ENCODE results near the gene TNFAIP8L2. TPM values are rescaled to one million over a fixed set of nuclear protein-coding genes. Genes with fewer than 3 reads are reported as not detected.

Gene TNFAIP8L2
- total RNA-seq, 4 donors from 2014 or later, result 1.1 to 3.1 (median 1.4) TPM; not detected in 1

GRCh38 chr1:151132335-151133017 is 24.0 kb upstream of the TNFAIP8L2 start:
- TF ChIP-seq POLR2A (IDR thresholded peaks at IDR 0.05) (no peak), CTCF (IDR thresholded peaks at IDR 0.05 in 4 of 5, conservative IDR thresholded peaks at IDR 0.05 in 1 of 5) (no peak)
- DNase-seq (peak in 1 of 2 donors; percentile 13), ATAC-seq (no peak)
- H3K27ac ChIP-seq, result peak overlapping the region; percentile 53 to 98 (median 68)
- H3K9me3 ChIP-seq, result no peaks in the 10 kb centered on the region
- intact Hi-C loops (cut with DNase I; ENCODE audit: low total_unique reads) (no loop called here), in situ Hi-C loops (cut with MboI; ENCODE audit: low sequenced_read_pairs in 4 of 4) (no loop called here)
- H3K4me3 ChIP-seq, result peak overlapping the region in 3 of 4 donors; percentile 16 to 47 (median 36)
- peaks cover 0 to 8% of the 10 kb centered on the region in 2 donors for H3K4me1 ChIP-seq
- H3K36me3 ChIP-seq, result peaks cover 0 to 54% of the 10 kb centered on the region in 2 donors
- no peaks in the 10 kb centered on the region for H3K27me3 ChIP-seq

GRCh38 chr1:151133018-151133806 is 23.2 kb upstream of the TNFAIP8L2 start:
- peaks cover 6 to 8% of the 10 kb centered on the region in 2 donors for H3K4me1 ChIP-seq
- intact Hi-C loops (cut with DNase I; ENCODE audit: low total_unique reads) (no loop called here), in situ Hi-C loops (cut with MboI; ENCODE audit: low sequenced_read_pairs in 4 of 4) (no loop called here)
- ATAC-seq (no peak), DNase-seq (peak in 1 of 2 donors; percentile 19)
- no peak overlapping the region for H3K4me3 ChIP-seq
- H3K27me3 ChIP-seq, result no peaks in the 10 kb centered on the region
- TF ChIP-seq POLR2A (IDR thresholded peaks at IDR 0.05) (no peak), CTCF (IDR thresholded peaks at IDR 0.05 in 4 of 5, conservative IDR thresholded peaks at IDR 0.05 in 1 of 5) (no peak)
- H3K27ac ChIP-seq, result peak overlapping the region in 2 of 4 donors; percentile 54 to 98
- no peaks in the 10 kb centered on the region for H3K9me3 ChIP-seq
- peaks cover 0 to 61% of the 10 kb centered on the region in 2 donors for H3K36me3 ChIP-seq

GRCh38 chr1:151134396-151134795 is 22.1 kb upstream of the TNFAIP8L2 start:
- intact Hi-C loops (cut with DNase I; ENCODE audit: low total_unique reads), result no loop called here
- in situ Hi-C loops (cut with MboI; ENCODE audit: low sequenced_read_pairs in 4 of 4), result no loop called here
- TF ChIP-seq POLR2A (IDR thresholded peaks at IDR 0.05), result no peak
- no peak for TF ChIP-seq CTCF (IDR thresholded peaks at IDR 0.05 in 4 of 5, conservative IDR thresholded peaks at IDR 0.05 in 1 of 5)

GRCh38 chr1:151134991-151135390 is 21.5 kb upstream of the TNFAIP8L2 start:
- Histone ChIP-seq H3K27ac (peak overlapping the region; percentile 33 to 98 (median 60)), H3K36me3 (peaks cover 0 to 79% of the 10 kb centered on the region in 2 donors), H3K9me3 (no peaks in the 10 kb centered on the region), H3K4me1 (peaks cover 6 to 8% of the 10 kb centered on the region in 2 donors), H3K27me3 (no peaks in the 10 kb centered on the region), H3K4me3 (no peak overlapping the region)
- in situ Hi-C loops (cut with MboI; ENCODE audit: low sequenced_read_pairs in 4 of 4) (no loop called here), intact Hi-C loops (cut with DNase I; ENCODE audit: low total_unique reads) (no loop called here)
- DNase-seq (no peak), ATAC-seq (no peak)
- TF ChIP-seq POLR2A (IDR thresholded peaks at IDR 0.05), result no peak
- TF ChIP-seq CTCF (IDR thresholded peaks at IDR 0.05 in 4 of 5, conservative IDR thresholded peaks at IDR 0.05 in 1 of 5), result no peak

More at GRCh38 chr1:151134396-151134795, 22.1 kb upstream of the TNFAIP8L2 start:
- H3K36me3 ChIP-seq, result peaks cover 0 to 73% of the 10 kb centered on the region in 2 donors
- no peaks in the 10 kb centered on the region for H3K27me3 ChIP-seq
- H3K4me1 ChIP-seq, result peaks cover 6 to 8% of the 10 kb centered on the region in 2 donors
- no peak overlapping the region for H3K4me3 ChIP-seq
- no peaks in the 10 kb centered on the region for H3K9me3 ChIP-seq
- DNase-seq (peak in 1 of 2 donors; percentile 19), ATAC-seq (peak in 1 of 2 donors; percentile 25)
- peak overlapping the region; percentile 33 to 98 (median 60) for H3K27ac ChIP-seq

All from gastrocnemius medialis (tissue), 4 donors.